HG03135 (cell line): ENCODE measurements around the gene LENG1.
"Not testable (repeated sequence)": the region's sequence is repeated elsewhere in the genome, so short reads cannot be mapped to it uniquely, and the experiment has no call there.

Experiments
- ATAC-seq: cut with Tn5 transposase; IDR thresholded peaks from one replicate; pipeline ENCODE4 v1.9.1; 2021; ENCODE audit warnings: mild to moderate bottlenecking, moderate library complexity; ENCODE audit not compliant: unreplicated experiment

The LENG1 gene

GRCh38 chr19:54159352-54160181, at the start of gene LENG1:
LENG1 (minus strand) TSS chr19:54159721; CDS start chr19:54159695, 26 bp downstream.
- peak; percentile 86 for ATAC-seq

- ATAC-seq: no peak
Observed at GRCh38 chr19:54208784-54209057, 49.2 kb upstream of the LENG1 start.

- ATAC-seq: no peak
Observed at GRCh38 chr19:54207983-54208783, 48.7 kb upstream of the LENG1 start.

- ATAC-seq: no peak
Observed at GRCh38 chr19:54207676-54207982, 48.1 kb upstream of the LENG1 start.

- not testable (repeated sequence) for ATAC-seq
Observed at GRCh38 chr19:54207193-54207592, 47.7 kb upstream of the LENG1 start.

GRCh38 chr19:54206831-54207177, 47.3 kb upstream of the LENG1 start:
- no peak for ATAC-seq

- ATAC-seq: no peak
Observed at GRCh38 chr19:54206030-54206830, 46.7 kb upstream of the LENG1 start.

- ATAC-seq: no peak
Observed at GRCh38 chr19:54204767-54205468, 45.4 kb upstream of the LENG1 start.

GRCh38 chr19:54203151-54203611, 43.7 kb upstream of the LENG1 start:
- no peak for ATAC-seq

GRCh38 chr19:54201980-54202379, 42.5 kb upstream of the LENG1 start:
- no peak for ATAC-seq

GRCh38 chr19:54201172-54201701, 41.7 kb upstream of the LENG1 start:
- no peak for ATAC-seq

GRCh38 chr19:54199401-54199800, 39.9 kb upstream of the LENG1 start:
- no peak for ATAC-seq

- no peak for ATAC-seq
Observed at GRCh38 chr19:54197121-54197520, 37.6 kb upstream of the LENG1 start.

GRCh38 chr19:54196536-54196935, 37.0 kb upstream of the LENG1 start:
- no peak for ATAC-seq

GRCh38 chr19:54194463-54194862, 34.9 kb upstream of the LENG1 start:
- not testable (repeated sequence) for ATAC-seq

GRCh38 chr19:54193011-54193410, 33.5 kb upstream of the LENG1 start:
- no peak for ATAC-seq

GRCh38 chr19:54191811-54192453, 32.4 kb upstream of the LENG1 start:
- no peak for ATAC-seq

- ATAC-seq: peak; percentile 33
Observed at GRCh38 chr19:54191011-54191810, 31.7 kb upstream of the LENG1 start, which contains the start of gene TSEN34. TSEN34 (plus strand) TSS chr19:54191308; CDS start chr19:54191365, 57 bp downstream.

- peak; percentile 49 for ATAC-seq
Observed at GRCh38 chr19:54190503-54191010, 31.0 kb upstream of the LENG1 start.
